CD4-positive, alpha-beta T cell treated with Interleukin-15 for 1 hour (primary cell): Measurements from ENCODE around the gene INTS2.
"Not testable (repeated sequence)": the region's sequence is repeated elsewhere in the genome, so short reads cannot be mapped to it uniquely, and the experiment has no call there.

Experiments
- DNase-seq: peaks from one replicate; pipeline ENCODE4 v3.0.0-alpha.2; 2020

INTS2 gene

DNA sequence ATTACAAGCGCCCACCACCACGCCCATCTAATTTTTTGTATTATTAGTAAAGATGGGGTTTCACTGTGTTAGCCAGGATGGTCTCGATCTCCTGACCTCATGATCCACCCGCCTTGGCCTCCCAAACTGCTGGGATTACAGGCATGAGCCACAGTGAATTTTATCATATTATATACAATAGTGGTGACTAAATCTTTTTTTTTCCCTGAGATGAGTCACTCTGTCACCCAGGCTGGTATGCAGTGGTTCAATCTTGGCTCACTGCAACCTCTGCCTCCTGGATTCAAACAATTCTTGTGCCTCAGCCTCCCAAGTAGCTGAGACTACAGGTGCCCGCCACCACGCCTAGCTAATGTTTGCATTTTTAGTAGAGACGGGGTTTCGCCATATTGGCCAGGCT, 41.9 kb downstream of the INTS2 start:
- not testable (repeated sequence) for DNase-seq

DNA sequence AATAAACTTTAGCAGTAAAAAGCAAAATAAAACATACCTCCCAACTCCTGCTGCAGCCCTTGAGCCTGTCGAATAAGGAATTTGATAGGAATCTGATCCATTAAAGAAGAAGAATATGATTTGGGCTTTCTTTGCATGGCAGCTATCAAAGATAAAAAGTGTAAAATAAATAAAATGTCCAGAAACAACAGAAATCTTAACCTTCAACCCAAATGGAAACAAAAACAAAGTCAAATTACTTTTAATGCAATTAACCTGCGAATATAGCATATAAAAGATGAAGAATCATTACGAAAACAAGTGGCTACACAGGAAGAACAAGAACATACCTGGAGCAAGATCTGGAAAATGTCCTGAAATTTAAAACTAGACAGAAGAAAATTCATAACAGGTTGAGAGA, 42.9 kb downstream of the INTS2 start:
- no peak for DNase-seq

GRCh38 chr17:61880589-61881102, 47.1 kb downstream of the INTS2 start:
- DNase-seq = no peak

DNA sequence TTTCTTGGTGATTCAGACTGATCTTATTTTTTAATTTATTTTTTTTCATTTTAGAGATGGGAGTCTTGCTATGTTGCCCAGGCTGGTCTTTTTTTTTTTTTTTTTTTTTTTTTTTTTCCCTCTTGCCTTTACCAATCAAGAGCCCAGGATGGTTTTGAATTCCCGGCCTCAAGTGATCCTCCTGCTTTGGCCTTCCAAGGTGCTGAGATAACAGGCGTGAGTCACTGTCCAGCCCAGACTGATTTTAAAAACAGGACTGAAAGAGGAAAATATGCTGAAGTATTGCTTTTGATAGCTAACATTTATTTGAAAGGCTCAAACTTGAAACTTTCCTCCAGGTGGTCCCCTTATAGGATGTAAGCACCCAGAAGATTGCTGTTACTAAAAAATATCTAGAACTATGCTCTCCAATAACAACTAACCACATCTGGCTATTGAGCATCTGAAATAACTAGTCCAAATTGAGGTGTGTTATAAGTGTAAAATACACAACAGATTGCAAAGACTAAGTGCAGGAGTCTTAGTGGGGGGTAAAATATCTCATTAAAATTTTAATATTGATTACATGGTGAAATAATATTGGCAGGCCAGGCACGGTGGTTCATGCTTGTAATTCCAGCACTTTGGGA, 48.7 kb downstream of the INTS2 start:
- DNase-seq = no peak

DNA sequence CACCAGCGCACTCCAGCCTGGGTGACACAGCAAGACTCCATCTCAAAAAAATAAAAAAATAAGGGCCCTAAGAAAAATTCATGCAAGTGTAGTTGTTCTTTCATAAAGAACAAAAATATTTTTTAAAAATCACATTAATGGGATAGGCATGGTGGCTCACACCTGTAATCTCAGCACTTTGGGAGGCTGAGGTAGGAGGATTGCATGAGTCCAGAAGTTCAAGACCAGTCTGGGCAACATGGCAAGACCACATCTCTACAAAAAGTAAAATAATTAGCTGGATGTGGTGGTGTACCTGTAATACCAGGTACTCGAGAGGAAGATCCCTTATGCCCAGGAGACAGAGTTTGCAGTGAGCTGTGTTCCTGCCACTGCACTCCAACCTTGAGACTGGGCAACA, 49.3 kb downstream of the INTS2 start:
- DNase-seq = no peak

DNA sequence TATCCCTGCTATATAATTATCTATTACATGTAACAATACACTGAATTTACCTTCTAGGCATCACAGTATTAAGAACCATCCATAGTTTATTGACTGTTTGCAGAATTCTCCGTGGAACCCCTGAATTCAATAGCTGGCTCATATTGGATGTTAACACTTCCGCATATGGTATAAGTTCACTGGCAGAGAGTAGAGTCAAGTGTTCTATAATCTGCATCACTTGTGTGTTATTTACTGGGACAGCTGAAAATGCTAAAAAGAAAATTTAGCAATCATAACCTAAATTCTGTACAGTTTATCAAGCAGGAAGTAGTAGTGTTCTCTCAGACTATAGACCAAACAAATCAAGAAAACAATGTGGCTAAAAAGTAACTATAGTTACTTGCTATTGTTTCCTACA, 49.9 kb downstream of the INTS2 start:
- no peak for DNase-seq

DNA sequence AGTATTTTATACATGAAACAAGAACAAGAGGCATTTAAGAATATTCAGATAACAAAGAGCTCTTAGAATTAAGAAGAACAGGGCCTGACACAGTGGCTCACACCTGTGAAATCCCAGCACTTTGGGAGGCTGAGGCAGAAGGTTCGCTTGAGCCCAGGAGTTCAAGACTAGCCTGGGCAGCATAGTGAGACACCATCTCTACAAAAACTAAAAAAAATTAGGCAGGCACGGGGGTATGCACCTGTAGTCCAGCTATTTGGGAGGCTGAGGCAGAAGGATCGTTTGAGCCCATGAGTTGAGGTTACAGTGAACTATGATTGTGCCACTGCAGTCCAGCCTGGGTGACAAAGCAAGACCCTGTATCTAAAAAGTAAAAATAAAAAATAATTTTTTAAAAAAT, 52.0 kb downstream of the INTS2 start:
- DNase-seq = no peak

GRCh38 chr17:61875285-61875684, 52.5 kb downstream of the INTS2 start:
- DNase-seq = no peak

DNA sequence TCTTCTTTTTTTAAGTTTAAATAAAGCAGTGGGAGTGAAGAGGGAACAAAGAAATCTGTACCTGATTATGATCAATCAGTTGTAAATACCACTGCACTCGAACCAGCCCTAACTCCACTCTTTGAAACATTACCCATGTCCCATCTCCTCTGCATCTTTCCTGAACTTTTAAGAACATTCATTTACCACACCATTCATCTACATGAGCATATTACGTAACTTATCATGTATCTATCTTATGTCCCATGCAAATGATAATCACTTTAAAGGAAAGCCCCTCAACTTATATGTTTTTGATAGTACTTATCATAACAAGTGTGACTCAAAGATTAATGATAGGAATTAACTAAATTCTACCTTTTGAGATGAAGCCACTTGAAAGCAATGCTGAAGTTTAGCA, 53.7 kb downstream of the INTS2 start:
- no peak for DNase-seq

DNA sequence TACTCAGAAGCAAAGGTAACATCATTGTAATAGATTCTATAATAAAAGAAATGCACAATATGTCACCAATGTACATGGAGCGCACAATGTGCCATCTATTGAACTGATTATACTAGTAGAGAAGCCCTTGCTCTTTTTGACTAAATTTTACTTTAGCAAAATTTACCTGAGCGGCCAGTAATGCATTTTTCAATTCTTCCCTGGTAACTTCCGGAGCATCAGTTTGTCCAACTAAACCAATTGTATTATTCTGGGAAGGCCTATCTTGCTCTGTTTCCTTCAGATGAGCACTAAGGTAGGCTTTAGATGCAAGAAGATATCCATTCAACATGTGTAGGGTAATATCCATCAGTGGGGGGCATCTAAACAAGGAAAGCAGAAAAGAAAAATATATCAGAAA, 55.7 kb downstream of the INTS2 start:
- no peak for DNase-seq

DNA sequence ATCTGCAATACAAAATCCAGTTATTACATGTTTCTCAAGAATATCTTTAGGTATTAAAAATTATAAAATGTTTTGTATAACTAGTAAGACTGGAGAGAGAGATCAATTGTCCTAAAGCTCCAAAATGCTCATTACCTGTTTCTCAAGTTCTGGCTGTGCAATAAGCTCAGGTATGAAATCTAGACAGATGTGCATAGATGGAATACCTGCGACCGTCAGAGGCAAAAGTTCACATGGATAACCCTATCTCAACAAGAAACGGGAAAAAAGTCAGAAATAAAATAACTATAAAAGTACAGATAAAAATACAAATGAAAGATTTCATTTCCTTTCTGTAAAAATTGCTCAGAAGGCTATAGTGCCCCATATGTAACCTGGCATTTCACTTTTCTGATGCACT, 58.6 kb downstream of the INTS2 start:
- no peak for DNase-seq

- no peak for DNase-seq
These were observed 59.7 kb downstream of the INTS2 start for GRCh38 chr17:61868074-61868473.

GRCh38 chr17:61867033-61867432, 60.7 kb downstream of the INTS2 start:
- DNase-seq = no peak

- no peak for DNase-seq
These were observed 64.0 kb downstream of the INTS2 start for GRCh38 chr17:61863801-61864126.

DNA sequence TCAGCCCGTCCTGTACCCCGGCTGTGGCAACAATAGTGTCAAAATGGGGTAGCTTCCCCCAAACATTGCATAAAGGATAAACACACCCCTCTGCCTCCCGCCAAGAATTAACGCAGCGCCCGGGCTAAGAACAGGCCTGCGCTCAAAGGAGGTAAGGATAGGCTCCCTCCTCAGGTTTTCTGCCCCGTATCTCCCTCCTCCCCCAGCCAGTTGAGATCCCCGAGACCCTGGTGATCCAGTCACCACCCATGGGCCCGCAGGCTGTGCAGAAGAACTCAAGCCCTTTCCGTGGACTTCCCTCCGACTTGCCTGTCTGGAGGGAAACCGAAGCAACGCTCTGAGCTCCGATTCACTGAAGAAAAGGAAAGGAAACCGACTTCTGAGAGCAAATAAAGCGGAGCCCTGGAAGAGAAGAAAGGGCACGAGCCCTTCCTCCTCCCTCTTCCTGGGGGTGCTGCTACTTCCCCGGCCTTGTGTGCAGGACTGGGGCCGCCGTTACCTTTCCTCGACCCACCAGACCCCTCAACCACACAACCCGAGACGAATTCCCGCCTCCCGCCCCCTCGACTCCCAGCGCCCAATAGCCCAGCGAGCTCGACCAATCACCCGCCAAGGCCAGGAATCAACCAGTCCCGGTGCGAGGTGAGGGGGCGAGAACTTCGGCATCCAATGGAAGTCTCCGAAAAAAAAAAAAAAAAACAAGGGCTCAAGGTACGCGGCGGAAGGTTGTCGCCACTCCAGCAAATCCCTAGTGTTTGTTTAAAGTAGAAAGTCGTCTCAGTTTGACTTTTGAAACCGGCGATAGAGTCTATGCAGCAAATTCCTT, 64.6 kb downstream of the INTS2 start, which contains the start of gene BRIP1:
TSS of gene BRIP1 (minus strand) at position 554 of the 826 bp plus-strand sequence. CDS start 1,989 bp downstream, outside the sequence.
- DNase-seq = peak; percentile 85

DNA sequence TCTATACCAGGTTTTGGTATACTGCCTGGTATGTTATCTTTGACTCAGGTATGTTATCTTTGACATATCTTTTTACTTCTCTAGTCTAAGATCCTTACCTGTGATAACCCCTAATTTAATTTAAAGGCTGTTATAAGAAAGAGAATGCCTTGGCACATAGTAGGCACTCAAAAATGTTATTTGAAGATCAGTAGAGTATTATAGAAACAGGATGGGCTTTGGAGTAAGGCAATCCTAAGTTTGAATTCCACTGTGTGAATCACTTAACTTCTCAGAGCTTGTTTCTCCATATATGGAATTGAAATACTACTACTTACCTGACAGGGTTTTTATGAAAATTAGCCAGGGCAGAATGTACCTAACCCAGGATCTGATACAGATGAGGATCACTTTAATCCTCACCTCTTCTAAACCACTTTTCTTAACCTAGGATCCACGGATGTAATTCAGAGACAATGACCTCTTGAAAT, 65.6 kb downstream of the INTS2 start:
- no peak for DNase-seq

DNA sequence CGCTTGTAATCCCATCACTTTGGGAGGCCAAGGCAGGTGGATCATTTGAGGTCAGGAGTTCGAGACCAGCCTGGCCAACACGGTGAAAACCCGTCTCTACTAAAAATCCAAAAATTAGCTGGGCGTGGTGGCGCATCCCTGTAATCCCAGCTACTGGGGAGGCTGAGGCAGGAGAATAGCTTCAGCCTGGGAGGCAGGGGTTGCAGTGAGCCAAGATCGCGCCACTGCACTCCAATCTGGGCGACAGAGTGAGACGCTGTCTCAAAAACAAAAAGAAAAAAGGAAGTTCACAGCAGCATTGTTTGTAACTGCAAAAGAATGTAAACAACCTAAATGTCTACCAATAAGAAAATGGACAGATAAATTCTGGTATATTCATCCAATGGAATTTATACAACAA, 67.4 kb downstream of the INTS2 start:
- not testable (repeated sequence) for DNase-seq

DNA sequence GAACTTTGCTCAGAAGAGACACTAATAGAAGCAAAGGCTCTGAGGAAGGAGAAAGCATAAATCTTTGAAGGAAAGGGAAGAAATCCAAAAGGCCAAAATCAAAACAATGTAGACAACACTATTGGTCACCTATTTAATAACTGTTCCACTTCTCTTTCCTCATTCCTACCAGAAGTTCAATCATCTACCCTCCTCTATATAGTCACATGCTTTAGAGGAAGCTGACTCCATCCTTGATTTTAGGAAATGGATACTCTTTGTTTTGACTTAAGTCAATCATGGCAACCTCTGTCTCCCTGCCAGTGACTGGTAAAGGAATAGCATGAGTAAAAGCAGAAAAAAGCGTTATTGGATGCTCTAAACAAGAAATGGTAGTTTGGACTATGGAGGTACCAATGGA, 71.7 kb downstream of the INTS2 start:
- no peak for DNase-seq

DNA sequence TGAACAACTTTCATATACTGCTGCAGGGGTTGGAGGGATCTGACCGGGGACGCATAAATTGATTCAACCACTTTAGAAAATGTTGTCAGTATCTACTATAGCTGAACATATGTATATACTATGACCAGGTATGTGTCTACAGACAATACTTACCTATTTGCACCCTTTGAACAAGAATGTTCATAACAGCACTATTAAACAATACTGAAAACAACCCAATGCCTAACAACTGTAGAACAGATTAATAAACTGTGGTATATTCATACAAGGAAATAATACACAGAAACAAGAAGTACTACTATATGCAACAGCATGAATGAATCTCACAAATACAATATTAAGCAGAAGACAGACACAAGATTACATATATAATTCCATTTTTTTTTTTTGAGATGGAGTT, 74.9 kb downstream of the INTS2 start:
- DNase-seq = no peak

- no peak for DNase-seq
These were observed 78.1 kb downstream of the INTS2 start for GRCh38 chr17:61849674-61850073.

DNA sequence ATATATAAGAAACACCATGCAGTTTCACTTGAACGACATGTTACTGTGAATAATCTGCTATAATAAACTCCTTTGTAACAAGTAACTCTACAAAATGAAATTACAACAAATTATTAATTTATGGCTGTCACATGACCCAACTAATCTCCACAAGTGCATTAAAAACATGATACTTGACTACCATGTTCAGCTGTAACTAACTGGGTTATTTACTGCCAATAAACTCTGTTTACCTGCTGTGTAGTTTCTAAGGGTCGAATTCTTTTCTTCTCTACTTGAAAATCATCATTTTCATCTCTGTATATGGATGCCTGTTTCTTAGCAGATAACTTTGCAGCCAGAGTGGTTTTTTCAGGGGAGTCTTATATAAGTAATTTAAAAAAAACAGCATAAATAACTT, 78.9 kb downstream of the INTS2 start:
- no peak for DNase-seq

GRCh38 chr17:61848247-61848646, 79.5 kb downstream of the INTS2 start:
- no peak for DNase-seq

GRCh38 chr17:61847659-61848058, 80.1 kb downstream of the INTS2 start:
- DNase-seq = no peak

DNA sequence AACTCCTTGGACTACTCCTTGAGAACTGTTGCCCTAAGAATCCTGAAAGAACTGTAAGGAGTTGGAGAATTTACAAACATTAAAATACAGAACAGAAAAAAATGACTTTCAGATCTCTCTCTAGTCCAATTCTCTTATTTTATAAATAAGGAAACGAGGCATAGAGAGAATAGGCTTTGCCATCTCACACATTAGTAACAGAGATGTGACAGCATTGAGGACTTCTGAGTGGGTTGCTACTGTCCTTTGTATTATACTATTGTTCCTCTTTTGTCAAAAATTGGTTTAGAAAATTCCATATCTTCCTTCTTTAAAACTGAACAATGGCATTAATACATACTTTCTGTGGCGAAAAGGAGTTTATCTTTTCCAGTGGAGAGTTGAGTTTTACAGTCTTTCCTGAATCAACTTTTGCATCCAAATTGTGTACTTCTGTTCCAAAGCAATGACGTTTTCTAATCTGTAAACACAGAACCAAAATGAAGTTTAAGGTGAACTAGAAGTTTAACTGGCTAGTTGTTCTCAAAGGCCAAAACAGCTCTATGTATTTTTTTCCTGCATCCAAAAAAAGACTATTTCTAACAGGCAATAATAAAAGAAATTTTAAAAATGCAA, 80.9 kb downstream of the INTS2 start:
- no peak for DNase-seq
